NCI-H2227 treated with DMSO at 0.1 percent for 48 hours (cell line): Measurements from ENCODE around the gene COQ3.

Experiments used
- DNase-seq: peaks from one replicate; lab custom pipeline; 2025; lab: John Stamatoyannopoulos, UW

Gene COQ3

GRCh38 chr6:99331531-99331930 lies 62.5 kb downstream of the COQ3 start:
- DNase-seq: no peak

- DNase-seq: no peak
These were observed 63.8 kb downstream of the COQ3 start for GRCh38 chr6:99330159-99330558.

- no peak for DNase-seq
These were observed 69.0 kb downstream of the COQ3 start for GRCh38 chr6:99324996-99325395.
